ENCODE data around the gene CYP4F3. TPM values are rescaled to one million over a fixed set of nuclear protein-coding genes. Genes with fewer than 3 reads are reported as not detected.

CYP4F3 gene
- total RNA-seq, 4 donors from 2014 or later, result 0.33 to 0.94 TPM; not detected in 2

DNA sequence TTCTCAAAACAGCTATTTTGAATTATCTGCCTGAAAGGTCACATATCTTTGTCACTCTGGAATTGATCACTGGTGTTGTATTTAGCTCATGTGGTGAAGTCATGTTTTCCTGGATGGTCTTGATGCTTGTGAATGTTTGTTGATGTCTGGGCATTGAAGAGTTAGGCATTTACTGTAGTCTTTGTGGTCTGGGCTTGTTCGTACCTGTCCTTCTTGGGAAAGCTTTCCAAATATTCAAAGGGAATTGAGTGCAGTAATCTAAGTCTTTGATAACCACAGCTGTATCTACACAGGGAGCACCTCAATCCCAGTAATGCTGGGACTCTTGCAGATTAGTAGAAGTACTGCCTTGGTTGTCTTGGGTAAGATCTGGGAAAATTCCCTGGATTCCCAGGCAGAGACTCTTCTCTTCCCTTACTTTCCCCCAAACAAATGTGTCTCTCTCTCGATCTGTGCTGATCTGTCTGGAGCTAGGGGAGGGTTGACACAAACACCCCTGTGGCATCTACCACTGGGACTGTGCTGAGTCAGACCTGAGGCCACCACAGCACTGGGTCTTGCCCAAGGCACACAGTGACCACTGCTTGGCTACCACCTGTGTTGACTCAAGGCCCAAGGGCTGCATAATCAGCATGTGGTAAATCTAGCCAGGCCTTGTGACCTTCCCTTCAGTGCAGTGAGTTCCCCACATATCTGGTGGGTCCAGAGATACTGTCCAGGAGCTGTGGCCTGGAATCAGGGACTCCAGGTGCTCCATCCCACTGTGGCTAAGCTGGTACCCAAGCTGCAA lies 5.5 kb upstream of the CYP4F3 start:
- TF ChIP-seq, protein P1, sequence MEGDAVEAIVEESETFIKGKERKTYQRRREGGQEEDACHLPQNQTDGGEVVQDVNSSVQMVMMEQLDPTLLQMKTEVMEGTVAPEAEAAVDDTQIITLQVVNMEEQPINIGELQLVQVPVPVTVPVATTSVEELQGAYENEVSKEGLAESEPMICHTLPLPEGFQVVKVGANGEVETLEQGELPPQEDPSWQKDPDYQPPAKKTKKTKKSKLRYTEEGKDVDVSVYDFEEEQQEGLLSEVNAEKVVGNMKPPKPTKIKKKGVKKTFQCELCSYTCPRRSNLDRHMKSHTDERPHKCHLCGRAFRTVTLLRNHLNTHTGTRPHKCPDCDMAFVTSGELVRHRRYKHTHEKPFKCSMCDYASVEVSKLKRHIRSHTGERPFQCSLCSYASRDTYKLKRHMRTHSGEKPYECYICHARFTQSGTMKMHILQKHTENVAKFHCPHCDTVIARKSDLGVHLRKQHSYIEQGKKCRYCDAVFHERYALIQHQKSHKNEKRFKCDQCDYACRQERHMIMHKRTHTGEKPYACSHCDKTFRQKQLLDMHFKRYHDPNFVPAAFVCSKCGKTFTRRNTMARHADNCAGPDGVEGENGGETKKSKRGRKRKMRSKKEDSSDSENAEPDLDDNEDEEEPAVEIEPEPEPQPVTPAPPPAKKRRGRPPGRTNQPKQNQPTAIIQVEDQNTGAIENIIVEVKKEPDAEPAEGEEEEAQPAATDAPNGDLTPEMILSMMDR (IDR thresholded peaks at IDR 0.05; ENCODE audit: low read depth), result no peak

DNA sequence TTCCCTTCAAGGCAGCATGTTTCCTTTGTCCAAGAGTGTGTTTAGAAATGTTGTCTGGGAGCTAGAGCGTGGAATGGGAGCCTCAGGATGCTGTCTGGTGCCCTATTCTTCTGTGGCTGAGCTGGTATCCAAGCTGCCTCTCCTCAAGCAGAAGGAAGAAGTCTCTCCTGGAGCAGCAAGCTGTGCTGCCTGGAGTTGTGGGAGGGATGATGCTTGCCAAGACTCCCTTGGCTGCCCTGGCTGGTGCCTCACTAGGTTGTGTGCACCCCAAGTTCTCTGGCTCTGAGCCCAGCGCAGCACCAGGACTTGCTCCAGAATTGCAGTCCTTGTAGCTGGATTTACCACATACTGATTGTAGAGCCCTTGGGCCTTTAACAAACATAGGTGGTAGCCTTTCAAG lies 4.7 kb upstream of the CYP4F3 start:
- TF ChIP-seq, protein P1 (IDR thresholded peaks at IDR 0.05; ENCODE audit: low read depth), result no peak

DNA sequence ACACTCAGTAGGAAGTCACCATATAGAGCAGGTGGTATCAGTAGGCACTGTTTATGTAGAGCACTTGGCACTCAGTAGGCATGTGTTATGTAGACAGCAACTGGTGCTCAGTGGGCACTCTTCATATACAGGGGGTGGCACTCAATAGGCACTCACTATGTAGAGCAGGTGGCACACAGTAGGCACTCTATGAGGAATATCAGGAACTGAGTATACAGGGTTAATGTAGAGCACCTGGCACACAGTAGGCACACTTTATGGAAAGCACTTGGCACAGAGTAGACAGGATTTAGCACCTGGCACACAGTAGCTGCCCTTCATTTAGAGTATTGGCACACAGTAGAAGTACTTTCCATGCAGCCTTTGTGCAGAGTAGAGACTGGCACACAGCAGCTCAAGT lies 1.1 kb upstream of the CYP4F3 start:
- TF ChIP-seq, protein P1 (IDR thresholded peaks at IDR 0.05; ENCODE audit: low read depth), result no peak

DNA sequence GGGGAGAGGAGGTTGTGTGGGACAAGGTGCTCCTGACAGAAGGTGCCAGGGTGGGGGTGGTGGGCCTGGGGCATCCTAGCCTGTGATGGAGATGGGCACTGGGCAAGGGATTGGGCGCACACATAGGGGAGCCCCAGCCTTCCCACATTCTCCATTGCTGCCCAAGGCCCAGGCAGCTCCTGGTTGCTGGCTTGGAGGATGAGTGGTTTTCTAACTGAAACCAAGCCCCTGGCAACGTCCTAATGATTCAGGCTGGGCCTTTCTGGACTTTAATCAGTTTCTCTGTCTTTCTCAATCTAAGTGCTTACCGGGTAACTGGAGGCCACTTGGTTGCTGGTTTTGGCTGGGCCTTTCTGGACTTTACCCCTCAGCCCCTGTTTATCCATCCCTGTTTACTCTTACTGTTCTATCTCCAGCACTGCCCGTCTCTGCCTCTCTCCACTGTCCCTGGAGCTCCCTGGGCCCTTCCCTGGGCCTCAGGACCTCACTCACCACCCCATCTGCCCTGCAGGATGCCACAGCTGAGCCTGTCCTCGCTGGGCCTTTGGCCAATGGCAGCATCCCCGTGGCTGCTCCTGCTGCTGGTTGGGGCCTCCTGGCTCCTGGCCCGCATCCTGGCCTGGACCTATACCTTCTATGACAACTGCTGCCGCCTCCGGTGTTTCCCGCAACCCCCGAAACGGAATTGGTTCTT lies 354 bp downstream of the CYP4F3 start:
- TF ChIP-seq, protein P1 (IDR thresholded peaks at IDR 0.05; ENCODE audit: low read depth), result no peak

DNA sequence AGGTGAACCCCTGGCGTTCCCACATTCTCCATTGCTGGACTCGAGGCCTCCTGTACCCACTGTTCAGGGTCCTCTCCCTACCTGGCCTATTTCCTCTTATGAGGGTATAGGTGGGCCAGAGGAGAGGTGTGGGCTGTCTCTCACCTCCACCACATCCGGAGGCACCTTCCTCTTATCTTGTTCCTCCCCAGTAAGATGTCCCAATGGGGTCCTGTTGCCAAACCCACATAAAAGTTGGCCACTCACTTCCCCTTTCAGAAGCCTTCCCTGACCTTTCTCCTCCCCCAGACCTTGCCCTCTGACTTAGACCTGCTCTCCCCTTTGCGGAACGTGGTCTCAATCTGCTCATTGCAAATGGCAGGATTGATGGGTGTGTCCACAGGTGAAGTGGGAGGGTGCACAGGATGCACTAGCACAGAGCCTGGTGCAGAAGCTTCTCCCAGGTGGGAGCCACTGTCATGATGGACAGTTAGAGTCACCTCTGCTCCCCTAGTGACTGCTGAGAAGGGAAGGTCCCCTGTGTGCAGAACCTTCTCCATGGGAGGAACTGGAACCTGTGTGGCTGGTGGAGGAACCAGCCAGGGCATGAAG lies 1.3 kb downstream of the CYP4F3 start:
- TF ChIP-seq, protein P1 (IDR thresholded peaks at IDR 0.05; ENCODE audit: low read depth), result no peak

DNA sequence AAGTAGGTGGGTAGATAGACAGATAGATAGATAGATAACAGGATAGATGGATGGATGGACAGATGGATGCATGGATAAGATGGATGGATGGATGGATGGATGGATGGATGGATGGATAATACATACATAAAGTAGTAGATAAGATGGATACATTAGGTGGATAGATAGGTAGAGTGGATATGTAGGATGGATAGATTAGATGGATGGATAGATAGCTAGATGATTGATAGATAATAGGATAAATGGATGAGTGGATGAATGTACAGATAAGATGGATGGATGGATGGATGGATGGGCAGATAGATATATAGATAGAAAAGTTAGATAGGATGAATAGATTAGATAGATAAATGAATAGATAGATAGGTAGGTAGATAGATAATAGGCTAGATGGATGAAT lies 2.1 kb downstream of the CYP4F3 start:
- TF ChIP-seq, protein P1 (IDR thresholded peaks at IDR 0.05; ENCODE audit: low read depth), result no peak

DNA sequence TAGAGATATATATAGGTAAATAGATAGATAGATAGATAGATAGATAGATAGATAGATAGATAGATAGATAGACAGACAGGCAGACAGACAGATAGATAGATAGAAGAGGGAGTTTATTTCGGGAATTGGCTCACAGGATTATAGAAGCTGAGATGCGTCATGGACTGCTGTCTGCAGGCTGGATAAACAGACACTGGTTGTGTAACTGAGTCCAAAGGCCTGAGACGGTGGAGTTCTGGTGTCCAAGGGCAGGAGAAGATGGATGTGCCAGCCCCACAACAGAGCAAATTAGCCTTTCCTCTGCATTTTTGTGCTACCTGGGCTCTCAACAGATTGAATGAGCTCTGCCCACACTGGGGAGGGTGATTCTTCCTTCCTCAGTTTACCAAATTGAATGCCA lies 2.7 kb downstream of the CYP4F3 start:
- TF ChIP-seq, protein P1 (IDR thresholded peaks at IDR 0.05; ENCODE audit: low read depth), result no peak

All from subcutaneous adipose tissue (tissue), 4 donors.